Esophagus muscularis mucosa (tissue), 3 donors: ENCODE results near the gene HLCS.

ENCODE experiments used
- POLR2AphosphoS5 ChIP-seq, 2 donors: sonication (generic); formaldehyde crosslinking; IDR thresholded peaks; one replicate each; pipeline ENCODE4 v1.6.1; 2017; ENCODE audit warnings: antibody characterized with exemption in 2 of 2
- TF ChIP-seq, protein P1 (sequence below), 3 experiments: fragments of 200-600 bp in 2 of 3; fragments of 450-650 bp in 1 of 3; sonication (generic) in 2 of 3; IDR thresholded peaks; one replicate each; pipeline ENCODE4 v1.5.1; 2017 to 2019; ENCODE audit warnings: antibody characterized with exemption in 3 of 3, mild to moderate bottlenecking in 2 of 3, moderate library complexity in 1 of 3

DNA sequence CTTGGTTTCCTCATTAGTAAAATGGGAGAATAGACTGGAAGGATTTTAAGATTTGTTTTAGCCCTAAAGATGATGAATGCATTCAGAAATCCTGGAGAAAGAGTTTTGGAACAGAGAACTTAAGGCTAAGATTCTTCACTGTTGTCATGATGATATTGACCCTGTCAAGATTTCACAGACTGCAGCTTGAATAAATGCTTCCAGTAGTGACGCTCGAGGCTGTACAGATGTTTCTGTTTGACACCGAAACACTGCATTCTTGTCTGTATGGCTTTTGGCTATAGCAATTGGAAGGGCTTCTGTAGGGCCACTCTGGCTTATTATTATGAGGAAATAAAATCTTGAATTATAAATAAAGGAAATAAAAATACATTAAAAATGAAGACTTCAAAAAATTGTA lies 241.8 kb downstream of the HLCS start:
- TF ChIP-seq, protein P1, sequence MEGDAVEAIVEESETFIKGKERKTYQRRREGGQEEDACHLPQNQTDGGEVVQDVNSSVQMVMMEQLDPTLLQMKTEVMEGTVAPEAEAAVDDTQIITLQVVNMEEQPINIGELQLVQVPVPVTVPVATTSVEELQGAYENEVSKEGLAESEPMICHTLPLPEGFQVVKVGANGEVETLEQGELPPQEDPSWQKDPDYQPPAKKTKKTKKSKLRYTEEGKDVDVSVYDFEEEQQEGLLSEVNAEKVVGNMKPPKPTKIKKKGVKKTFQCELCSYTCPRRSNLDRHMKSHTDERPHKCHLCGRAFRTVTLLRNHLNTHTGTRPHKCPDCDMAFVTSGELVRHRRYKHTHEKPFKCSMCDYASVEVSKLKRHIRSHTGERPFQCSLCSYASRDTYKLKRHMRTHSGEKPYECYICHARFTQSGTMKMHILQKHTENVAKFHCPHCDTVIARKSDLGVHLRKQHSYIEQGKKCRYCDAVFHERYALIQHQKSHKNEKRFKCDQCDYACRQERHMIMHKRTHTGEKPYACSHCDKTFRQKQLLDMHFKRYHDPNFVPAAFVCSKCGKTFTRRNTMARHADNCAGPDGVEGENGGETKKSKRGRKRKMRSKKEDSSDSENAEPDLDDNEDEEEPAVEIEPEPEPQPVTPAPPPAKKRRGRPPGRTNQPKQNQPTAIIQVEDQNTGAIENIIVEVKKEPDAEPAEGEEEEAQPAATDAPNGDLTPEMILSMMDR (IDR thresholded peaks at IDR 0.05), result no peak
- TF ChIP-seq POLR2AphosphoS5 (IDR thresholded peaks at IDR 0.05), result no peak
